ENCODE data around the gene RPL29. TPM values are rescaled to one million over a fixed set of nuclear protein-coding genes. Genes with fewer than 3 reads are reported as not detected.

Gene RPL29
- total and polyA plus RNA-seq, 2 of the 4 experiments (the other 2 are of a cell fraction): 2,081 to 2,126 TPM

GRCh38 chr3:51995346-51996163 is at the start of gene RPL29 (continued):
- TF ChIP-seq BHLHE40 (IDR thresholded peaks at IDR 0.05; ENCODE audit: low read depth, low read length) (no peak), POLR2A (IDR thresholded peaks at IDR 0.05; ENCODE audit: low read depth, low read length) (peak; percentile 94), NFE2L2 (IDR thresholded peaks at IDR 0.05; ENCODE audit: low read depth, low read length) (no peak)
- TF ChIP-seq, protein P1, sequence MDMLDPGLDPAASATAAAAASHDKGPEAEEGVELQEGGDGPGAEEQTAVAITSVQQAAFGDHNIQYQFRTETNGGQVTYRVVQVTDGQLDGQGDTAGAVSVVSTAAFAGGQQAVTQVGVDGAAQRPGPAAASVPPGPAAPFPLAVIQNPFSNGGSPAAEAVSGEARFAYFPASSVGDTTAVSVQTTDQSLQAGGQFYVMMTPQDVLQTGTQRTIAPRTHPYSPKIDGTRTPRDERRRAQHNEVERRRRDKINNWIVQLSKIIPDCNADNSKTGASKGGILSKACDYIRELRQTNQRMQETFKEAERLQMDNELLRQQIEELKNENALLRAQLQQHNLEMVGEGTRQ (IDR thresholded peaks at IDR 0.05; ENCODE audit: low read depth, low read length): no peak

All from IMR-90 (cell line).